ENCODE data around the gene CLEC2D.
A peak's percentile ranks its signal among the peaks of the same experiment; 100 is the strongest.

The CLEC2D gene

GRCh38 chr12:9706086-9706685, 36.7 kb downstream of the CLEC2D start:
- TF ChIP-seq CTCF (IDR thresholded peaks at IDR 0.05; ENCODE audit: low read depth, low read length), result no peak
- Histone ChIP-seq H3K4me1 (no peaks in the 10 kb centered on the region), H3K9me3 (no peaks in the 10 kb centered on the region), H3K4me3 (ENCODE audit: low read depth, low read length) (no peak overlapping the region), H3K27me3 (0 out of 2 replicates have a peak, but pooled peaks cover 4% of the 10 kb centered on the region), H3K36me3 (no peaks in the 10 kb centered on the region)
- no peak for DNase-seq

GRCh38 chr12:9707356-9707755, 37.8 kb downstream of the CLEC2D start:
- H3K4me1 ChIP-seq, result no peaks in the 10 kb centered on the region
- 0 out of 2 replicates have a peak, but pooled peaks cover 4% of the 10 kb centered on the region for H3K27me3 ChIP-seq
- DNase-seq, result no peak
- no peak overlapping the region for H3K4me3 ChIP-seq (ENCODE audit: low read depth, low read length)
- H3K9me3 ChIP-seq, result no peaks in the 10 kb centered on the region
- no peak for TF ChIP-seq CTCF (IDR thresholded peaks at IDR 0.05; ENCODE audit: low read depth, low read length)
- no peaks in the 10 kb centered on the region for H3K36me3 ChIP-seq

- no peaks in the 10 kb centered on the region for H3K9me3 ChIP-seq
- H3K36me3 ChIP-seq, result no peaks in the 10 kb centered on the region
- no peak overlapping the region for H3K4me3 ChIP-seq (ENCODE audit: low read depth, low read length)
- TF ChIP-seq CTCF (IDR thresholded peaks at IDR 0.05; ENCODE audit: low read depth, low read length), result peak; percentile 85
- 0 out of 2 replicates have a peak, but pooled peaks cover 4% of the 10 kb centered on the region for H3K27me3 ChIP-seq
- no peaks in the 10 kb centered on the region for H3K4me1 ChIP-seq
- DNase-seq, result peak; percentile 36
Observed at GRCh38 chr12:9707864-9708808, 38.6 kb downstream of the CLEC2D start.

GRCh38 chr12:9708853-9709252, 39.3 kb downstream of the CLEC2D start:
- no peaks in the 10 kb centered on the region for H3K4me1 ChIP-seq
- no peaks in the 10 kb centered on the region for H3K36me3 ChIP-seq

GRCh38 chr12:9710584-9711375, 41.3 kb downstream of the CLEC2D start:
- 0 out of 2 replicates have a peak, but pooled peaks cover 4% of the 10 kb centered on the region for H3K27me3 ChIP-seq
- H3K4me1 ChIP-seq, result no peaks in the 10 kb centered on the region
- H3K4me3 ChIP-seq (ENCODE audit: low read depth, low read length), result no peak overlapping the region
- no peak for DNase-seq
- no peak for TF ChIP-seq CTCF (IDR thresholded peaks at IDR 0.05; ENCODE audit: low read depth, low read length)
- no peaks in the 10 kb centered on the region for H3K9me3 ChIP-seq
- no peaks in the 10 kb centered on the region for H3K36me3 ChIP-seq

More at GRCh38 chr12:9708853-9709252, 39.3 kb downstream of the CLEC2D start:
- DNase-seq, result no peak
- Histone ChIP-seq H3K9me3 (no peaks in the 10 kb centered on the region), H3K4me3 (ENCODE audit: low read depth, low read length) (no peak overlapping the region), H3K27me3 (0 out of 2 replicates have a peak, but pooled peaks cover 4% of the 10 kb centered on the region)
- no peak for TF ChIP-seq CTCF (IDR thresholded peaks at IDR 0.05; ENCODE audit: low read depth, low read length)

Data from BE2C (cell line).